ENCODE data around the gene SPACA6. TPM values are rescaled to one million over a fixed set of nuclear protein-coding genes. Genes with fewer than 3 reads are reported as not detected.

SPACA6 gene
- total RNA-seq, 1 donor from 2014 or later: 28.9 TPM

GRCh38 chr19:51689751-51690453 is 3.2 kb upstream of the SPACA6 start:
- Mint-ChIP-seq H3K27ac (peak overlapping the region; percentile 89), H3K27me3 (no peaks in the 10 kb centered on the region), H3K36me3 (ENCODE audit: insufficient read depth) (peaks cover 4% of the 10 kb centered on the region), H3K4me1 (ENCODE audit: low read depth) (peaks cover 25% of the 10 kb centered on the region), H3K9me3 (ENCODE audit: low read depth) (no peaks in the 10 kb centered on the region), H3K4me3 (ENCODE audit: low read depth) (peak overlapping the region; percentile 85)
- DNase-seq (ENCODE audit: low spot score, unreplicated experiment): peak; percentile 46
- TF ChIP-seq, protein P1, sequence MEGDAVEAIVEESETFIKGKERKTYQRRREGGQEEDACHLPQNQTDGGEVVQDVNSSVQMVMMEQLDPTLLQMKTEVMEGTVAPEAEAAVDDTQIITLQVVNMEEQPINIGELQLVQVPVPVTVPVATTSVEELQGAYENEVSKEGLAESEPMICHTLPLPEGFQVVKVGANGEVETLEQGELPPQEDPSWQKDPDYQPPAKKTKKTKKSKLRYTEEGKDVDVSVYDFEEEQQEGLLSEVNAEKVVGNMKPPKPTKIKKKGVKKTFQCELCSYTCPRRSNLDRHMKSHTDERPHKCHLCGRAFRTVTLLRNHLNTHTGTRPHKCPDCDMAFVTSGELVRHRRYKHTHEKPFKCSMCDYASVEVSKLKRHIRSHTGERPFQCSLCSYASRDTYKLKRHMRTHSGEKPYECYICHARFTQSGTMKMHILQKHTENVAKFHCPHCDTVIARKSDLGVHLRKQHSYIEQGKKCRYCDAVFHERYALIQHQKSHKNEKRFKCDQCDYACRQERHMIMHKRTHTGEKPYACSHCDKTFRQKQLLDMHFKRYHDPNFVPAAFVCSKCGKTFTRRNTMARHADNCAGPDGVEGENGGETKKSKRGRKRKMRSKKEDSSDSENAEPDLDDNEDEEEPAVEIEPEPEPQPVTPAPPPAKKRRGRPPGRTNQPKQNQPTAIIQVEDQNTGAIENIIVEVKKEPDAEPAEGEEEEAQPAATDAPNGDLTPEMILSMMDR (IDR thresholded peaks at IDR 0.05; ENCODE audit: unreplicated experiment): no peak

GRCh38 chr19:51690454-51691073 is 2.6 kb upstream of the SPACA6 start:
- H3K4me1 Mint-ChIP-seq (ENCODE audit: low read depth): peaks cover 25% of the 10 kb centered on the region
- H3K27ac Mint-ChIP-seq: peak overlapping the region; percentile 89
- peak overlapping the region; percentile 85 for H3K4me3 Mint-ChIP-seq (ENCODE audit: low read depth)
- H3K27me3 Mint-ChIP-seq: no peaks in the 10 kb centered on the region
- peaks cover 6% of the 10 kb centered on the region for H3K36me3 Mint-ChIP-seq (ENCODE audit: insufficient read depth)
- TF ChIP-seq, protein P1 (IDR thresholded peaks at IDR 0.05; ENCODE audit: unreplicated experiment): no peak
- no peaks in the 10 kb centered on the region for H3K9me3 Mint-ChIP-seq (ENCODE audit: low read depth)
- peak; percentile 40 for DNase-seq (ENCODE audit: low spot score, unreplicated experiment)

- H3K4me1 Mint-ChIP-seq (ENCODE audit: low read depth): peaks cover 25% of the 10 kb centered on the region
- H3K9me3 Mint-ChIP-seq (ENCODE audit: low read depth): no peaks in the 10 kb centered on the region
- H3K36me3 Mint-ChIP-seq (ENCODE audit: insufficient read depth): peaks cover 6% of the 10 kb centered on the region
- H3K4me3 Mint-ChIP-seq (ENCODE audit: low read depth): peak overlapping the region; percentile 76
- TF ChIP-seq, protein P1 (IDR thresholded peaks at IDR 0.05; ENCODE audit: unreplicated experiment): no peak
- peak overlapping the region; percentile 74 for H3K27ac Mint-ChIP-seq
- DNase-seq (ENCODE audit: low spot score, unreplicated experiment): no peak
- H3K27me3 Mint-ChIP-seq: no peaks in the 10 kb centered on the region
Measured at GRCh38 chr19:51691074-51691583, 2.0 kb upstream of the SPACA6 start.

DNA sequence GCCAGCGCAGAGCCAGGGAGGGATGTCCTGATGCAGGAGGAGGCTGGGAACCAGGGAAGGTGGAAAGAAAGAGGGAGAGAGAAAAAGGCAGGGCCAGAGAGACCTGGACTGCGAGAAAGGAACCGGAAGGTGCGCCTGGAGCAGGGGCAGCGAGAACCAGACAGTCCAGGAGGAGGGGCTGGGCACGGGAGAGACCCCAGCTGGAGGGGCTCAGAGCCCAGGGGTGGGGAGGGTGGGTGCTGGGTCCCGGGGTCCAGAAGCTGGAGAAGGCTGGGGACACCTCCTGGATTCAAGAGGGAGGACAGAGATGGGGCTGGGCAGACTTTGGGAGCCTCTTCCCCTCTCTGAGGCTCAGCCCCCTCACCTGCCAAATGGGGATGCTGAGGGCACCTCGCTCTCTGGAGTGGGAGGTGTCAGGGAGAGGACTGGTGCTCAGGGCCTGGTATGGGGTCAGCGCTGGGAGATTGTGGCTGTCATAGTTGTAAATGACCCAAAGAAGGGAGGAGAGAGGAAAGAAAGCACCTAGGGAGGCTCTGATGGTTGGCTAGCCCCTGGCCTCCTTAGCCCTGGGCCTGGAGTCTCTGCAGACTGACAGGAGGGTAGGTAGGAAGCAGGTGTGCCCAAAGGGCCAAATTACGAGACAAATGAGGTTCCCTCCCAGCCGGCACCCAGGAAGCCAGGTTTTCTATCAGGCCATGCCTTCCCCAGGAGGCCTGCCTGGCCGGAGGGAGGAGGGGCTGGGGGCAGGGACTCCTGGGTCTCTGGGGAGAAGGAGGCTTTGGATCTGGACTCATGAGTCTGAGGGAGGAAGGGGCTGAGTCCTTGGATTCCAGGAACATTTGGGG is 1.3 kb upstream of the SPACA6 start:
- Mint-ChIP-seq H3K36me3 (ENCODE audit: insufficient read depth) (peaks cover 6% of the 10 kb centered on the region), H3K4me3 (ENCODE audit: low read depth) (peak overlapping the region; percentile 76), H3K9me3 (ENCODE audit: low read depth) (no peaks in the 10 kb centered on the region), H3K4me1 (ENCODE audit: low read depth) (peaks cover 25% of the 10 kb centered on the region), H3K27ac (peak overlapping the region; percentile 74), H3K27me3 (no peaks in the 10 kb centered on the region)
- TF ChIP-seq, protein P1 (IDR thresholded peaks at IDR 0.05; ENCODE audit: unreplicated experiment): no peak
- no peak for DNase-seq (ENCODE audit: low spot score, unreplicated experiment)

DNA sequence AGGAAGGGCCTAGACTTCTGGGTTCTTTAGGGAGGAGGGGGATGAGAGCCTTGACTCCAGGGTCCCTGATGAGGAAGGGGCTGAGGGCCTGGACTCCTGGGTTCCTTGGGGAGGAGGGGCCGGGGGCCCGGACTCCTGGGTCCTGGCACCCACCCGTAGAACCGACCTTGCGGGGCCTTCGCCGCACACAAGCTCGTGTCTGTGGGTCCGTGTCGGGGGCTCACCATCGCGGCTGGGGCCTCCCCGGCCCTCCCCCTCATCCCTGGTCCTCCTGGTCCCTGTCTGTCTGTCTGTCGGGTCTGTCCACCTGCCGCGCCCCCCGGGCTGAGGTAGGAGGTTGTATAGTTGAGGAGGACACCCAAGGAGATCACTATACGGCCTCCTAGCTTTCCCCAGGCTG is 662 bp upstream of the SPACA6 start:
- Mint-ChIP-seq H3K4me3 (ENCODE audit: low read depth) (peak overlapping the region; percentile 50), H3K4me1 (ENCODE audit: low read depth) (peaks cover 24% of the 10 kb centered on the region), H3K27me3 (no peaks in the 10 kb centered on the region), H3K27ac (no peak overlapping the region), H3K36me3 (ENCODE audit: insufficient read depth) (peaks cover 11% of the 10 kb centered on the region), H3K9me3 (ENCODE audit: low read depth) (no peaks in the 10 kb centered on the region)
- TF ChIP-seq, protein P1 (IDR thresholded peaks at IDR 0.05; ENCODE audit: unreplicated experiment): no peak
- DNase-seq (ENCODE audit: low spot score, unreplicated experiment): no peak

Measured in progenitor cell of endocrine pancreas (in vitro differentiated cells).